Epithelial cell of esophagus (primary cell): ENCODE results near the gene CORO2B.

ENCODE experiments used
- DNase-seq: peaks from one replicate; pipeline ENCODE4 v3.0.0; 2010; ENCODE audit warnings: low read depth
- H3K4me3 ChIP-seq: 2 replicates; pipeline ENCODE4 v1.5.1; 2011; ENCODE audit warnings: mild to moderate bottlenecking, low read length, control low read depth
- CTCF ChIP-seq: IDR thresholded peaks from 2 replicates; pipeline ENCODE4 v1.5.1; 2011; ENCODE audit warnings: low read depth, mild to moderate bottlenecking, low read length, control low read depth, inconsistent platforms; ENCODE audit not compliant: insufficient read depth; ENCODE audit errors: missing control alignments

The CORO2B gene

GRCh38 chr15:68672251-68672650 lies 93.5 kb downstream of the CORO2B start:
- DNase-seq = no peak
- TF ChIP-seq CTCF = no peak
- H3K4me3 ChIP-seq = no peak overlapping the region

- no peak for DNase-seq
- TF ChIP-seq CTCF = no peak
- no peak overlapping the region for H3K4me3 ChIP-seq
These were observed 94.0 kb downstream of the CORO2B start for GRCh38 chr15:68672781-68673205.

GRCh38 chr15:68674975-68675374 lies 96.2 kb downstream of the CORO2B start:
- peak; percentile 89 for DNase-seq
- no peak overlapping the region for H3K4me3 ChIP-seq
- no peak for TF ChIP-seq CTCF

GRCh38 chr15:68676011-68676605 lies 97.3 kb downstream of the CORO2B start:
- H3K4me3 ChIP-seq = no peak overlapping the region
- no peak for TF ChIP-seq CTCF
- no peak for DNase-seq

GRCh38 chr15:68676926-68677325 lies 98.1 kb downstream of the CORO2B start:
- DNase-seq = no peak
- H3K4me3 ChIP-seq = no peak overlapping the region
- TF ChIP-seq CTCF = no peak

GRCh38 chr15:68677996-68678395 lies 99.2 kb downstream of the CORO2B start:
- DNase-seq = no peak
- TF ChIP-seq CTCF = no peak

GRCh38 chr15:68678746-68679145 lies 100.0 kb downstream of the CORO2B start:
- no peak overlapping the region for H3K4me3 ChIP-seq
- no peak for DNase-seq
- no peak for TF ChIP-seq CTCF

More at GRCh38 chr15:68677996-68678395, 99.2 kb downstream of the CORO2B start:
- no peak overlapping the region for H3K4me3 ChIP-seq
